Middle frontal gyrus (tissue), 1 donor: Measurements from ENCODE around the gene KIF16B.
A peak's percentile ranks its signal among the peaks of the same experiment; 100 is the strongest.
"Not testable (repeated sequence)": the region's sequence is repeated elsewhere in the genome, so short reads cannot be mapped to it uniquely, and the experiment has no call there.

Source experiments
- DNase-seq: peaks from one replicate; pipeline ENCODE4 v3.0.0-alpha.2; 2015; ENCODE audit warnings: low spot score; ENCODE audit errors: extremely low spot score

The KIF16B gene

DNA sequence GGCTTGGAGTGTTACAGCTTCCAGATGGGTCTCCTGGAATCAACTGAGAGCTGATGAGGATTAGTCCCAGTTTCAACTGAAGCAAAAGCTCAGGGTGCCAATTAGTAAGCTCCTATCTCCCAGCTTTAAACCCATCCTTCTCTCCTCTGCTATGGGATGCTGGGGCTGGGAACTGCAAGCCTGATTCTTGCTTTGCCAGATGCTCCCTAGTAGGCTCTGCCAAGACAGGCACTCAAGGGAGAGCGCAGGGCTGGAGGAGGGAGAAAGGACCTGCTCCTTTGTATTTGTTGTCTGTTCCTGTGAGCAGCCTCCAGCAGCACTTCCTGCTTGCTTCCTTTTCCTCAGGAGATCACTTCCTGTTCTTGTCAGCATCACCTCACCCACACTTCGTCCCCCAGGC lies 309.7 kb downstream of the KIF16B start:
- no peak for DNase-seq

DNA sequence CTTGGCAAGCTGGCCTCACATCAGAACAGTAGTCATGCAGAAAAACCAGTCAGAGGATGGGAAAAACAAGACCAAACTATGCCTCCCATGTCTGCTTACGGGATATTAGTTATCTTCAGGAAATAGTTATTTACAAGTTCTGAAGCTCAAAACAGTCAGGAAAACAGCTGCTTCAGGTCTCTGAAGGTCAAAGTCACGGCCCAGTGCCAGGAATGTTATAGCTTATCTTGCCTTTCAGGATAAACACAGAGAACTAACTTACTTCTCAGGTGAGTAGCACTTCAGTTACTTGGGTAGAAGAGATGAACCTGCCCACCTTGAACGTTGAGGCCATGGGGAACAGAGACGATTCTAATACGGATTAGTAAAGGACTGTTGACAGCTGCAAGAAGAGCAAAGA lies 310.7 kb downstream of the KIF16B start:
- DNase-seq: no peak

DNA sequence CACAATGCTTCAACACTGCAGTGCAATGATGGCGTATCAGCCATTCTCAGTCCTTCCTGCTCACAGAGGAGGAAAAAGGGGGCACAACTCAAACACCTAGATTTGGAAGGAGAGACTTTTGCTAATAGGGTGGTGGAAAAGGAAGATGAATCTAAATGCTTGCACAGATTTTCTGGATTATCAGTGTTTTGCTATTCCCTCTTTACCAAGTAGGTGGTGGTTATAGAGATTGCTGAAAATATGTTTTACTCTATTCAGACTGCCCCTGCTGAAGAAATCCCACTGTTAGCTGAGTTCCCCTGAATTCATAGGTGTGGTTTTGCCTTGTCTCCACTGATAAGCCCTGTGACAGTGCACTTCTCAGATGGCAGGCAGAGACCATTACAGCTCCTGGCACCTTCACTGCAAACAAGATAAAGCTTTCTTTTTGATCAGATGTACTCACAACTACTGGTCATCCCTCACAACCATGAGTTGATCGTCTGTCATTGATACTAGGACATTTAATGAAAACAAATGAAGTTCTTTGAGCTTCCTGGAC lies 311.4 kb downstream of the KIF16B start:
- no peak for DNase-seq

GRCh38 chr20:16260911-16261310 lies 312.3 kb downstream of the KIF16B start:
- no peak for DNase-seq

DNA sequence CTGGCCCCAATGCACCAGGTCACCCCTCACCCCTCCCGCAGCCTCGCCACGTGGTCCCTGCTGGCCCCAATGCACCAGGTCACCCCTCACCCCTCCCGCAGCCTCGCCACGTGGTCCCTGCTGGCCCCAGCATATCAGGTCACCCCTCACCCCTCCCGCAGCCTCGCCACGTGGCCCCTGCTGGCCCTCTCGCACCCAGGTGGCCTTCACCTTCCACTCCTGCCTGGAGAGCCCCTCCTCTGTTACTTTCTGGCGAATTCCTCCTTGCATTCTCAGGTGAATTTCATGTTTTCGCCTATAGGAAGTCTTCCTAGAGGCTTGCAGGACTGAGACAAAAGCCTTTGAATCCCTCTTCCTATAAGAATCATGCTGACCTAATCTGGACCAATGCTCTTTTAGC lies 313.1 kb downstream of the KIF16B start:
- DNase-seq: not testable (repeated sequence)

DNA sequence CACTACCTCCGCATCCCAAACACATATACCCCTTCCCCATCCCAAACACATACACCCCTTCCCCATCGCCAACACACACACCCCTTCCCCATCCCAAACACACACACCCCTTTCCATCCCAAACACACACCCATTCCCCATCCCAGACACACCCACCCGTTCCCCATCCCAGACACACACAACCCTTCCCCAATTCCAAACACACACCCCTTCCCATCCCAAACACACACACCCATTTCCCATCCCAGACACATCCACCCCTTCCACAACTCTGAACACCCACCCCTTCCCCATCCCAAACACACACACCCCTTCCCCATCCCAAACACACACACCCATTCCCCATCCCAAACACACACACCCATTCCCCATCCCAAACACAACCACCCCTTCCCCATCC lies 314.5 kb downstream of the KIF16B start:
- DNase-seq: no peak

DNA sequence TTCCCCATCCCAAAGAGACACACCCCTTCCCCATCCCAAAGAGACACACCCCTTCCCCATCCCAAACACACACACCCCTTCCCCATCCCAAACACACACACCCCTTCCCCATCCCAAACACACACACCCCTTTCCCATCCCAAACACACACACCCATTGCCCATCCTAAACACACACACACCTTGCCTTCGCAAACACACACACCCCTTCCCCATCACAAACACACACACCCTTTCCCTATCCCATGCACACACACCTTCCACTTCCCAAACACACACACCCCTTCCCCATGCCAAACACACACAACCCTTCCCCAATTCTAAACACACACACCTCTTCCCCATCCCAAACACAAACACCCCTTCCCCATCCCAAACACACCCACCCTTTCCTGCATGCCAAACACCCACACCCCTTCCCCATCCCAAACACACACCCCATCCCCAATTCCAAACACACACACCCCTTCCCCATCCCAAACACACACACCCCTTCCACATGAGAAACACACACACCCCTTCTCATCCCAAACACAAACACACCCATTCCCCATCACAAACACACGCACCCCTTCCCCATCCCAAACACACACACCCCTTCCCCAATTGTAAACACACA lies 315.3 kb downstream of the KIF16B start:
- DNase-seq: no peak

DNA sequence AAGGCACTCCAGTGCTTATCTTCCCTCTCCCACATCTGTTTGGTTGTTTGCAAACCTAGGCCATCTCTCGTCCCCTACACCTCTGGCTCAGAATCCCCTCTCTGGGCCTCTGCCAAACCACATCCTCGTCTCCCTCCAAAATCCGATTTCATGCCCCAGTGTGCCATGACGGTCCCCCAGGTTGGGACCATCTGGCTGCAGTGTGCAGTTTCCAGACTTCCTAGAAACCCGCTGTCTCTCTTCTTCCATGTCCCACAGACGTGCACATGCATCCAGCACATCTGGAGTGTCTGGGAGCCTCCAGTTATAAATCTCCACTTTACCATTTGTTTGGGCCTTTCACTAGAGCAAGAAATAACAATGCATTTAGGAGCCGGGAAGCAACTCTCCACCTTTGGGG lies 316.2 kb downstream of the KIF16B start:
- no peak for DNase-seq

DNA sequence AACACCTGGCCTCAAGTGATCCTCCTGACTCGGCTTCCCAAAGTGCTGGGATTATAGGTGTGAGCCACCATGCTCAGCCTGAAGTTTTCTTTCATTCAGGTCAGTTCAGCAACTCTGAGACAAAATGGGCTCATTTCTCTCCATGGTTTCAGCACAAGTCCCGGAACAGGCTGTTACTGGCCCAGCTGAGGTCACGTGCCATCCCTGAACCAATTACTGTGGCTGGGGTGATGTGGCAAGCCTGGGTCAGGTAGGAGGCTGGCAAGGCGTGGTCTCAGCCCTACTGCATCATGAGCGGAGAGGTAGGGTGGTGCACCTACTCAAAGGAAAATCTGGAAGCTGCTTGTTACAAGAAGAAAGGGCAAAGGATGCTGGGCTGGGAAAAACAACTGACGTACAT lies 326.4 kb downstream of the KIF16B start:
- DNase-seq: no peak

DNA sequence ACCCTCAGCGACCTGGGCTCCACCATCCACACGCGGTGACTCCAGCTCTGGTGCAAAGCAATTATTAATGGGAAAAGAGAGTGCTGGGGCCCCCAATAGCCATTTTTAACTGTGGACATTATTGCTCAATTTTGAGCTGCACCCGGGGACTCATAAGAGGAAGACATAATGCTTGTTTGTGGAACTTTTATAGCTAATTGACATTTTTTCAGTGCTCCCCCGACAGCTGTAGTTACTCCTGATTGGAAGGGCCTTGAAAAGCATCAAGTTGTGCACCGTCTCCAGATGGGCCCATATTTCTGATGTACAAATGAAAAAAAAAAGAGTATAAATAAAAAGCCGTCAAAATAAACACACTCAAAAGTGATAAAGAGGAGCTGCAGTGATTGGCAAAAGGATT lies 327.0 kb downstream of the KIF16B start:
- no peak for DNase-seq

- DNase-seq: no peak
Observed at GRCh38 chr20:16245879-16246278, 327.4 kb downstream of the KIF16B start.

DNA sequence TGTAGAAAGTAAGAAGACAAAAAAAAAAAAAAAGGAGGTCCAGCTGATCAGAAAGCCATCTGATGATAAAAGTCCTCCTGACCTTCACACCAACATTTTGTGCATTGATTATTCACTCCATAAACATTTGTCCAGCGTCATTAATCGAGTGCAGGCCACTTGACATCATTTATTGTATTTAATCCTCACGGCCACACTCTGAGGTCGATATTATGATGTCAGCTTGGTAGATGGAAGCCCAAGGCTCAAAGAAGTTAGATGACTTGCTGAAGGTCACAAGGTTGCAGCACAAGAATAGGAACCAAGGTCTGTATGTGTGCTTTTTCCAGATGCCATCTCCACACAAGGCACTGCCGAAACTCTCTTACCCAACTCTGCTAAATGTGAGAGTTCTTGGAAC lies 328.4 kb downstream of the KIF16B start:
- DNase-seq: no peak

DNA sequence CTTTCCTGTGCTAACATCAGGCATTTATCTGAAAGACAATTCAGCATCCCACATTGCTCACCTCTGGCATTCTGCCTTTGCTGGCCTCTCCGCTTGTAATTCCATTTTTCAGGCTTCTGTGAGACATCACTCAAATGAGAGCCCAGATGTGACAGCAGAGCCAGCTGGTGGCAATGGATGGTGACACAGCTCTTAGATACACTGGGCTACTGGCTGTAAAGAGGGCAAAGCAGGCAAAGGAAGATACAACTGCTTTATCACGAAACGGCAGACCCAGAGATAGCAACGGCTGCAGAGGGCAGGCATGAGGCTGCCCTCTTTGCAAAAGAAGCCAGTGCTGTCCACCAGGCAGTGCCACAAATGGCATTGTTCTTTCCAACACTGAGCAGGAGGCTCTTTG lies 329.8 kb downstream of the KIF16B start:
- DNase-seq: no peak

GRCh38 chr20:16241911-16242310 lies 331.3 kb downstream of the KIF16B start:
- peak; percentile 50 for DNase-seq

DNA sequence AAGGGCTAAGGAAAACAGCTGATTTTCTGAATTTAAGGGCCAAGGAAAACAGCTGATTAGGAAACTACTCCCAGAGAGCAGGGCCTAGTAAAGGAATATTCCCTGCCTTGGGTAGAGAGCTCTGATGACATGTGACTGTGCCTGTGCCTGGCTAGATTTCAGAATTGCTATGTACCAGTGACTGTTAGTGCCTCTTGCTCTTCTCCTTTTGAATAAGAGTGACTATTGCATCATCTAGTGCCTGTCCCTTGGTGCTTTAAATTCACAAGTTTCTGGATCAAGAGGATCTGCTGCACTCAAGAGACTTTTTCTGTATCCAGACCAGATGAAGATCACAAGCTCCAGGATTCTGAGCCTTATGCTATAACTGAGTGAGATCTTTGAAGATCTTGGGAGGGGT lies 332.9 kb downstream of the KIF16B start:
- DNase-seq: no peak

DNA sequence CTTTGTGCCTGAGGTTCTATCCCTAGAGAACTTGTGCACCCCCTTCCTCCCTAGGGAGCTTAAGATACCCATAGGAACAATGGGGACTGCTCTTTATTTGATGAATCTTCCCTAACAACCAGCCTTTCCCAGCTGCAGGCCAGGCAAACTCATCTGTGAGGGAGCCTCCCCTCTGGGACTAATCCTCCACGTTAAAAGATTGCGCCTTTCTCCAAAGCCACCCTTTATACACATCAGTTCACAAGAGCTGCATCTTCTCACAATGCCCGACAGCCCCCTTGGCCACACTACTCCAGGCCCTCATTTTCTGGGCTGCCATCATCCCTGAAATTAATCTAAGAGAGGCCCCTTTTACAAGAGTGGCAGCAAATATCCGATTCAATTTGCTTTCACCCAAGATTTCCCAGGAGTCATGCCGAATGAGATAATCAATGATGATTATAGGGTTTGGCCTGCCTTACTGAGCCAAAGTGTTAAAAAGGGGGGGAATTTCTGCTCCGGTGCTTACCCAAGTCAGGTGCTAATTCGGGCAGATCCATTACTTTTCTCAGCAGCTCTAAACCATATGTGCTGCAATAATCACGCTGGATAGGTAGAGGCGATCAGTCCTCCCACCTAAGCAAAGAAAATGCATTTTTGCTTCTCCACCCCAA lies 336.5 kb downstream of the KIF16B start:
- DNase-seq: no peak

- no peak for DNase-seq
Observed at GRCh38 chr20:16230402-16230801, 342.8 kb downstream of the KIF16B start.

- DNase-seq: no peak
Observed at GRCh38 chr20:16229813-16230212, 343.4 kb downstream of the KIF16B start.

- no peak for DNase-seq
Observed at GRCh38 chr20:16228722-16229121, 344.5 kb downstream of the KIF16B start.

- not testable (repeated sequence) for DNase-seq
Observed at GRCh38 chr20:16226961-16227360, 346.3 kb downstream of the KIF16B start.

DNA sequence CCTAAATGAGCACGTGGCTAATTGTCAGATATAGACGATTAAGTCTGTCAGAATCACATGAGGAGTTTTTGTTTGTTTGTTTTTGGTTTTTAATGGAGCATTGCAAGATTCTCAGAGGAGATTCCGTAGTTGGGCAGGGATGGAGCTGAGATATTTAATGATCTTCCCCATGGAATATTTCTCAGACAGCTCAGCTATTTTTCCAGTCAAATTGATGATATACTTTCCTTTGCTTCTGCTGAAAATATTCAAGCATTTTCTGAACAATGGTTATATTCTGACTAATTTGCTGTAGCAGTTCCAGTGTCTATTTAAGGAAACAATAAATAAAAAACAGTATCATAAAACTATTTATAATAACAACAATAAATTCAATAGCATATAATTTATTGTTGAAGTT lies 348.4 kb downstream of the KIF16B start:
- DNase-seq: no peak

- no peak for DNase-seq
Observed at GRCh38 chr20:16222859-16223411, 350.3 kb downstream of the KIF16B start.
